ENCODE measurements around the gene PREX1. TPM values are rescaled to one million over a fixed set of nuclear protein-coding genes. Genes with fewer than 3 reads are reported as not detected.

The PREX1 gene
- total and polyA plus RNA-seq, 12 donors: 10.1 to 85.1 (median 42.9) TPM

GRCh38 chr20:48691523-48691922 is 136.3 kb downstream of the PREX1 start:
- TF ChIP-seq POLR2A (IDR thresholded peaks at IDR 0.05): no peak
- no peak for TF ChIP-seq CTCF (IDR thresholded peaks at IDR 0.05)
- Histone ChIP-seq H3K4me1 (replicated peaks in 1 of 2) (peaks cover 7 to 10% of the 10 kb centered on the region in 2 donors), H3K27ac (no peak overlapping the region), H3K36me3 (replicated peaks in 1 of 2) (peaks cover 0 to 8% of the 10 kb centered on the region in 2 donors), H3K4me3 (no peak overlapping the region), H3K9me3 (replicated peaks in 1 of 3) (no peaks in the 10 kb centered on the region), H3K27me3 (no peaks in the 10 kb centered on the region)
- DNase-seq: no peak
- intact Hi-C loops (cut with DNase I): no loop called here
- 75 to 93% (median 91%) methylated on average over 7 of the region's 7 CpGs for WGBS, 4 donors

- Histone ChIP-seq H3K27ac (no peak overlapping the region), H3K4me3 (no peak overlapping the region), H3K27me3 (no peaks in the 10 kb centered on the region), H3K9me3 (replicated peaks in 1 of 3) (no peaks in the 10 kb centered on the region), H3K36me3 (replicated peaks in 1 of 2) (peaks cover 0 to 8% of the 10 kb centered on the region in 2 donors), H3K4me1 (replicated peaks in 1 of 2) (peaks cover 12 to 16% of the 10 kb centered on the region in 2 donors)
- intact Hi-C loops (cut with DNase I): no loop called here
- TF ChIP-seq POLR2A (IDR thresholded peaks at IDR 0.05) (no peak), CTCF (IDR thresholded peaks at IDR 0.05) (no peak)
- WGBS, 4 donors: 61 to 87% (median 74%) methylated on average over 17 to 18 of the region's 18 CpGs
- peak in 5 of 7 donors; percentile 47 to 83 (median 80) for DNase-seq
Measured at GRCh38 chr20:48690888-48691287, 136.9 kb downstream of the PREX1 start.

GRCh38 chr20:48689874-48690571 is 137.8 kb downstream of the PREX1 start:
- Histone ChIP-seq H3K36me3 (replicated peaks in 1 of 2) (peaks cover 0 to 8% of the 10 kb centered on the region in 2 donors), H3K4me1 (replicated peaks in 1 of 2) (peaks cover 14 to 25% of the 10 kb centered on the region in 2 donors), H3K9me3 (replicated peaks in 1 of 3) (no peaks in the 10 kb centered on the region), H3K27me3 (no peaks in the 10 kb centered on the region), H3K27ac (no peak overlapping the region), H3K4me3 (no peak overlapping the region)
- no peak for TF ChIP-seq CTCF (IDR thresholded peaks at IDR 0.05)
- no peak for TF ChIP-seq POLR2A (IDR thresholded peaks at IDR 0.05)
- intact Hi-C loops (cut with DNase I): no loop called here
- WGBS, 4 donors: 93 to 96% (median 95%) methylated on average over 9 of the region's 9 CpGs
- DNase-seq: no peak

GRCh38 chr20:48689388-48689787 is 138.4 kb downstream of the PREX1 start:
- TF ChIP-seq CTCF (IDR thresholded peaks at IDR 0.05) (no peak), POLR2A (IDR thresholded peaks at IDR 0.05) (no peak)
- Histone ChIP-seq H3K36me3 (replicated peaks in 1 of 2) (peaks cover 0 to 6% of the 10 kb centered on the region in 2 donors), H3K9me3 (replicated peaks in 1 of 3) (no peaks in the 10 kb centered on the region), H3K27me3 (no peaks in the 10 kb centered on the region), H3K4me1 (replicated peaks in 1 of 2) (peaks cover 17 to 31% of the 10 kb centered on the region in 2 donors), H3K4me3 (no peak overlapping the region), H3K27ac (no peak overlapping the region)
- WGBS, 4 donors: 75 to 87% (median 78%) methylated on average over 8 of the region's 8 CpGs
- no peak for DNase-seq
- intact Hi-C loops (cut with DNase I): no loop called here

All from adrenal gland (tissue), 12 donors.